Activated CD4-positive, alpha-beta T cell treated with anti-CD3 and anti-CD28 coated beads, Interleukin-2, amount 10 ng/mL, durations not matched to agents 24 days and 14 days (primary cell): ENCODE data around the gene TRIM27. TPM values are rescaled to one million over a fixed set of nuclear protein-coding genes. Genes with fewer than 3 reads are reported as not detected.
"Not testable (repeated sequence)": the region's sequence is repeated elsewhere in the genome, so short reads cannot be mapped to it uniquely, and the experiment has no call there.

ENCODE experiments used
- DNase-seq: peaks from one replicate; pipeline ENCODE4 v3.0.0; 2022
- H3K27ac Mint-ChIP-seq: one replicate; pipeline ENCODE4 v1.8.0; 2022; ENCODE audit warnings: mild to moderate bottlenecking, mixed read lengths
- H3K27me3 Mint-ChIP-seq: one replicate; pipeline ENCODE4 v1.8.0; 2022; ENCODE audit warnings: mixed read lengths
- H3K36me3 Mint-ChIP-seq: one replicate; pipeline ENCODE4 v1.8.0; 2022; ENCODE audit warnings: low read depth, mild to moderate bottlenecking, mixed read lengths
- H3K4me1 Mint-ChIP-seq: one replicate; pipeline ENCODE4 v1.8.0; 2021; ENCODE audit warnings: mixed read lengths
- H3K4me3 Mint-ChIP-seq: one replicate; pipeline ENCODE4 v1.8.0; 2022; ENCODE audit warnings: mild to moderate bottlenecking, moderate library complexity, mixed read lengths
- H3K9me3 Mint-ChIP-seq: one replicate; pipeline ENCODE4 v1.8.0; 2021; ENCODE audit warnings: mixed read lengths
- intact Hi-C: fragments of 100-400 bp; cut with micrococcal nuclease; formaldehyde crosslinking; loops from one replicate; pipeline ENCODE4 v1.15.1; 2023
- total RNA-seq: library from RNA; stranded (reverse); gene quantifications from 2 replicates; pipeline ENCODE4 v1.2.3, GENCODE V29; 2022

Gene TRIM27, protein sequence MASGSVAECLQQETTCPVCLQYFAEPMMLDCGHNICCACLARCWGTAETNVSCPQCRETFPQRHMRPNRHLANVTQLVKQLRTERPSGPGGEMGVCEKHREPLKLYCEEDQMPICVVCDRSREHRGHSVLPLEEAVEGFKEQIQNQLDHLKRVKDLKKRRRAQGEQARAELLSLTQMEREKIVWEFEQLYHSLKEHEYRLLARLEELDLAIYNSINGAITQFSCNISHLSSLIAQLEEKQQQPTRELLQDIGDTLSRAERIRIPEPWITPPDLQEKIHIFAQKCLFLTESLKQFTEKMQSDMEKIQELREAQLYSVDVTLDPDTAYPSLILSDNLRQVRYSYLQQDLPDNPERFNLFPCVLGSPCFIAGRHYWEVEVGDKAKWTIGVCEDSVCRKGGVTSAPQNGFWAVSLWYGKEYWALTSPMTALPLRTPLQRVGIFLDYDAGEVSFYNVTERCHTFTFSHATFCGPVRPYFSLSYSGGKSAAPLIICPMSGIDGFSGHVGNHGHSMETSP
- total RNA-seq = 64.8 and 67.3 TPM in 2 replicates

DNA sequence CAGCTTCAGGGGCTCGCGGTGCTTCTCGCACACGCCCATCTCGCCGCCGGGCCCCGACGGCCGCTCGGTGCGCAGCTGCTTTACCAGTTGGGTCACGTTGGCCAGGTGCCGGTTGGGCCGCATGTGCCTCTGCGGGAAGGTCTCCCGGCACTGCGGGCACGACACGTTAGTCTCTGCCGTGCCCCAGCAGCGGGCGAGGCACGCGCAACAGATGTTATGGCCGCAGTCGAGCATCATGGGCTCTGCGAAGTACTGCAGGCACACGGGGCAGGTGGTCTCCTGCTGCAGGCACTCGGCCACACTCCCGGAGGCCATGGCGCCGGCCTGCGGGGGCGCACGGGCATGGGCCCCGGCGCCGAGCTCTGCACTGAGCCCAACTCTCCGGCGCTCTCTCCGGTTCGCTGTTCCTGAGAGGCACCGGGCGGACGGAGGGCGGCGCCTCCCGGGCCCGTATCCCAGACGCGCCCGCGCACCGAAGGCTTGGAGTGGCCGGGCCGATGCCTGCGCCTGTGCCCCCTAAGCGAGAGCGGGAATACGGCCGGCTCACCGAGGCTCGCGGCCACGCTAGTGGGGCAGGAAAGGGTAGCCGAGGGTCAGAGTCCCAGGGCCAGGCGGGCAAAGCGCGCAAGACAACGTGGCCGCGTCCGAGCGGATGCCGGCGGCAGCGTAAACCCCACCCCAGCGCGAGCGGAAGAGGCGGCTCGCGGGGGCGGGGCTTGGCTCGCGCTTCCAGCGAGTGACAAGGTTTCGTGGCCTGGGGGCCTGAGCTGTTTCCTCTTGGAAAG, at the start of gene TRIM27:
TRIM27 (minus strand) TSS at position 668 of the 785 bp plus-strand sequence; CDS start at position 315, 353 bp downstream.
- no peaks in the 10 kb centered on the region for H3K9me3 Mint-ChIP-seq
- peak within 1 kb of the TSS; percentile 85 for H3K4me3 Mint-ChIP-seq
- peak within 1 kb of the TSS; percentile 93 for H3K27ac Mint-ChIP-seq
- intact Hi-C loops = loop anchor here (1.0 to 5.0 kb wide), 4 partner anchors 17 to 93 kb away; no protein-coding TSS in a partner anchor
- H3K36me3 Mint-ChIP-seq = peaks cover 40% of the 10 kb centered on the region
- peak; percentile 96 for DNase-seq
- H3K4me1 Mint-ChIP-seq = peaks cover 27% of the 10 kb centered on the region
- no peaks in the 10 kb centered on the region for H3K27me3 Mint-ChIP-seq

DNA sequence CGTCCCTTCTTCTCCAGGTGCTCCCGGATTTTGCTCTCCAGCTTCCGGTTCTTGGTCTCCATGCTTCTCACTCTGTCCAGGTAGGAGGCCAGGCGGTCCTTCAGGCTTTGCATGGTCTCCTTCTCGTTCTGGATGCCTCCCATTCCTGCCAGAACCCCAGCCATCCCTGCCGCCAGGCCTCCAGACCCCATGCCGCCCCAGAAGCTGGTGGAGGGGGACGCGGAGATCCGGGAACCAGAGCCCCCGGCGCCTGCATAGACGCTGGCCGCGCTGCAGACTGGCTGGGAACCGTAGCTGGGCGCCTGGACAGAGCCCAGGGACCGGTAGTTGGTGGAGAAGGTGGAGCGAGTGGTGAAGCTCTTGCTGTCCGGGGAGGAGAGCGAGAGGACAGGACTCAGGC, 46.3 kb upstream of the TRIM27 start:
- peaks cover 19% of the 10 kb centered on the region for H3K9me3 Mint-ChIP-seq
- H3K27ac Mint-ChIP-seq, H3K4me3 Mint-ChIP-seq, H3K36me3 Mint-ChIP-seq, H3K4me1 Mint-ChIP-seq, intact Hi-C loops, DNase-seq: not testable (repeated sequence)
- H3K27me3 Mint-ChIP-seq = peaks cover 28% of the 10 kb centered on the region

DNA sequence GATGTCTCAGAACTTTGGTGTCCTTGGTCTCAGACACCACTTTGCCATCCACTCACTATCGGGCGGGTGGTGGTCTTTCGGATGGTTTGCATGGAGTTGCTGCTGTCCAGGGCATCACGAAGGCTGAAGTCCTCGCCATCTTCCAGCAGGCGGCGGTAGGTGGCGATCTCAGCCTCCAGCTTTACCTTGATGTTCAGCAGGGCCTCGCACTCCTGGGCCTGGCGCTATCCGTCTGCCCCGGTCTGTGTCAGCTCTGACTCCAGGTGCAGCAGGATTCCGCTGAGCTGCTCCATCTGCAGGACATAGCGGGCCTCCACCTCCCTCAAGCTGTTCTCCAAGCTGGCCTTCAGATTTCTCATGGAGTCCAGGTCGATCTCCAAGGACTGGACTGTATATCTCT, 45.3 kb upstream of the TRIM27 start:
- Mint-ChIP-seq H3K4me3 (no peak overlapping the region), H3K27me3 (peaks cover 27% of the 10 kb centered on the region), H3K36me3 (no peaks in the 10 kb centered on the region), H3K9me3 (peaks cover 22% of the 10 kb centered on the region), H3K27ac (no peak overlapping the region), H3K4me1 (no peaks in the 10 kb centered on the region)
- no peak for DNase-seq
- intact Hi-C loops = no loop called here

DNA sequence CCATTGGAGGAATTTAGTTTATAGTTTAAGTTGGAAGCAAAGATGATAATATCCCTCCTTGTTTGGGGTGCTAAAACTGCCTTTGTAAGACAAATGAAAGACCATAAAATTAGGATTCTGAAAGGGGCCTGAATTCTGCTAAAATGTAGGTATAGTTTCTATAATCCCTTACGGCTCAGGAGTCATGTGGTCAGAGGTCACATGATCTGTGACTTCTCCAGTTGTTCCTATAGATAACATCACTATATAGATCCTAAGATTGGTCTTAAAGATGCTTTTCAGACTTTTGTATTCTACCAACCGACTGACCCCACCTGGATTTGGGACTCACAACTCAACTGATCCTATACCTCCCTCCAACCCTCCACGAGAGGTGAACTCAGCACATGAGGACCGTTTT, 44.7 kb upstream of the TRIM27 start:
- no peak for DNase-seq
- Mint-ChIP-seq H3K9me3 (peaks cover 22% of the 10 kb centered on the region), H3K4me3 (no peak overlapping the region), H3K36me3 (no peaks in the 10 kb centered on the region), H3K27ac (no peak overlapping the region), H3K27me3 (peaks cover 31% of the 10 kb centered on the region), H3K4me1 (peaks cover 2% of the 10 kb centered on the region)
- intact Hi-C loops = no loop called here

DNA sequence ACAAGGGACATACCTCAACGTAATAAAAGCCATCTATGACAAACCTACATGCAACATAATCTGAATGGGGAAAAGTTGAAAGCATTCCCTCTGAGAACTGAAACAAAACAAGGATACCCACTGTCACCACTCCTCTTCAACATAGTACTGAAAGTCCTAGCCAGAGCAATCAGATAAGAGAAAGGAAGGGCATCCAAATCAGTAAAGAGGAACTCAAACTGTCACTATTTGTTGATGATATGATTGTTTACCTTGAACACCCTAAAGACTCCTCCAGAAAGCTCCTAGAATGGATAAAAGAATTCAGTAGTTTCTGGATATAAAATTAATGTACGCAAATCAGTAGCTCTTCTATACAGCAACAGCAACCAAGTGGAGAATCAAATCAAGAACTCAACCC, 41.9 kb upstream of the TRIM27 start:
- peaks cover 31% of the 10 kb centered on the region for H3K27me3 Mint-ChIP-seq
- H3K4me3 Mint-ChIP-seq = no peak overlapping the region
- H3K9me3 Mint-ChIP-seq = peaks cover 29% of the 10 kb centered on the region
- intact Hi-C loops = no loop called here
- no peak overlapping the region for H3K27ac Mint-ChIP-seq
- H3K4me1 Mint-ChIP-seq = peaks cover 2% of the 10 kb centered on the region
- no peak for DNase-seq
- no peaks in the 10 kb centered on the region for H3K36me3 Mint-ChIP-seq

DNA sequence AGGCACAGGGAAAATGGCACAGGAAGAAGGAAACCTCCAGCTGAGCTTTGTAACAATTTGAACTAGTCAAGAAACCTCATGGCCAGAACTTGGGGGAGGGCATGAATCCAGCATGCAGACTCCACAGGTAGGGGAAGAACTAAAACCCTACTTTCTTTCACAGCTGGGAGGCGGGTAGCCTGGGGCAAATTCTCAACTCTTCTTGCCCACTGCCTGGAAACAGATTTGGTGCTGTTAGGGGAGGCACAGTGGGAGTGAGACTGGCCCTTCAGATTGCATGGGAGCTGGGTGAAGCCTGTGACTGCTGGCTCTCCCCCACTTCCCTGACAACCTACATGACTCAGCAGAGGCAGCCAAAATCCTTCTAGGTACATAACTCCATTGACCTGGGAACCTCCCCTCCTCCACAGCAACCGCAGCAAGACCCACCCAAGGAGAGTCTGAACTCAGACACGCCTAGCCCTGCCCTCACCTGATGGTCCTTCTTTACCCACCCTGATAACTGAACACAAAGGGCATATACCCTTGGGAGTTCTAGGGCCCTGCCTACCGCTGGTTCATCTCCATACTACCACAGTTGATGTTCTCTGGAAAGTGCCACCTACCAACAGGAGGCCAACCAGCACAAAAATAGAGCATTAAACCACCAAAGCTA, 37.2 kb upstream of the TRIM27 start:
- H3K36me3 Mint-ChIP-seq = no peaks in the 10 kb centered on the region
- H3K4me1 Mint-ChIP-seq = peaks cover 2% of the 10 kb centered on the region
- H3K27me3 Mint-ChIP-seq = peaks cover 20% of the 10 kb centered on the region
- H3K27ac Mint-ChIP-seq = no peak overlapping the region
- DNase-seq = no peak
- intact Hi-C loops = no loop called here
- H3K9me3 Mint-ChIP-seq = peaks cover 10% of the 10 kb centered on the region
- no peak overlapping the region for H3K4me3 Mint-ChIP-seq

DNA sequence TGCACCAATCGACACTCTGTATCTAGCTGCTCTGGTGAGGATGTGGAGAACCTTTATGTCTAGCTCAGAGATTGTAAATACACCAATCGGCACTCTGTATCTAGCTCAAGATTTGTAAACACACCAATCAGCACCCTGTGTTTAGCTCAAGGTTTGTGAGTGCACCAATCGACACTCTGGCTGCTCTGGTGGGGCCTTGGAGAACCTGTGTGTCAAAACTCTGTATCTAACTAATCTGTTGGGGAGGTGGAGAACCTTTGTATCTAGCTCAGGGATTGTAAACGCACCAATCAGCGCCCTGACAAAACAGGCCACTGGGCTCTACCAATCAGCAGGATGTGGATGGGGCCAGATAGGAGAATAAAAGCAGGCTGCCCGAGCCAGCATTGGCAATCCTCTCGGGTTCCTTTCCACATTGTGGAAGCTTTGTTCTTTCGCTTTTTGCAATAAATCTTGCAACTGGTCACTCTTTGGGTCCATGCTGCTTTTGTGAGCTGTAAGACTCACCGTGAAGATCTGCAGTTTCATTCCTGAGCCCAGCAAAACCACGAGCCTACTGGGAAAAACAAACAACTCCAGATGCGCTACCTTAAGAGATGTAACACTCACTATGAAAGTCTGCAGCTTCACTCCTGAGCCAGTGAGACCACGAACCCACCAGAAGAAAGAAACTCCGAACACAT, 34.9 kb upstream of the TRIM27 start:
- H3K9me3 Mint-ChIP-seq, intact Hi-C loops, H3K36me3 Mint-ChIP-seq, DNase-seq, H3K27ac Mint-ChIP-seq, H3K4me3 Mint-ChIP-seq: not testable (repeated sequence)
- Mint-ChIP-seq H3K4me1 (peaks cover 10% of the 10 kb centered on the region), H3K27me3 (peaks cover 12% of the 10 kb centered on the region)

DNA sequence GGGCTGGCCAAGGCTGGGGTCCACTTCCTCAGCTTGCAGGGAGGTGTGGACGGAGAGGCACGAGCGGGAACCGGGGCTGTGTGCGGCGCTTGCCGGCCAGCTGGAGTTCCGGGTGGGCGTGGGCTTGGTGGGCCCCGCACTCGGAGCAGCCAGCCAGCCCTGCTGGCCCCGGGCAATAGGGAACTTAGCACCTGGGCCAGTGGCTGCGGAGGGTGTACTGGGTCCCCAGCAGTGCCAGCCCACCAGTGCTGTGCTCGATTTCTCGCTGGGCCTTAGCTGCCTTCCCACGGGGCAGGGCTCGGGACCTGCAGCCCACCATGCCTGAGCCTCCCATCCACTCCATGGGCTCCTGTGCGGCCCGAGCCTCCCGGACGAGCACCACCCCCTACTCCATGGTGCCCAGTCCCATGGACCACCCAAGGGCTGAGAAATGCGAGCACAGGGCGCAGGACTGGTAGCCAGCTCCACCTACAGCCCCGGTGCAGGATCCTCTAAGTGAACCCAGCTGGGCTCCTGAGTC, 34.1 kb upstream of the TRIM27 start:
- intact Hi-C loops, H3K27ac Mint-ChIP-seq, DNase-seq, H3K4me3 Mint-ChIP-seq, H3K36me3 Mint-ChIP-seq, H3K9me3 Mint-ChIP-seq: not testable (repeated sequence)
- H3K27me3 Mint-ChIP-seq = peaks cover 16% of the 10 kb centered on the region
- H3K4me1 Mint-ChIP-seq = peaks cover 15% of the 10 kb centered on the region

DNA sequence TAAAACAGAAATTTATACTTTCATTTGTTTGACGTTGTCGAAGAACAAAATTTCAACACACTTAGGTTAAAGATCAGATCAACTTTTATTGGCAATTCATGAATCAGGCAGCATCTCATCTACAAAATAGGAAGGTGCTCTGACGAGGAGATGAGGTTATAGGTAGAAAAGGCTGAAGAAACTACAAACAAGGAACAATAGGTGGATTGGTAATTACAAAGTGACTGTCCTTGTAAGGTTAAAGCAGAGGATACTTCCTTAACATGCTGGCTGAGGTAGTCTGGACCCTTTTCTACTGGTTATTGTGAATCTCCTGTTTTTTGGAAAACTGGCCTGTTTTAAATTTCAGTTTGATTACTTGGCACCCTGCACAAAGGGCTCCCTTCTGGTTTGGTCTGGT, 32.5 kb upstream of the TRIM27 start:
- DNase-seq = no peak
- Mint-ChIP-seq H3K9me3 (peaks cover 2% of the 10 kb centered on the region), H3K27me3 (peaks cover 16% of the 10 kb centered on the region), H3K36me3 (no peaks in the 10 kb centered on the region), H3K4me1 (peaks cover 20% of the 10 kb centered on the region), H3K4me3 (no peak overlapping the region), H3K27ac (no peak overlapping the region)
- intact Hi-C loops = no loop called here

DNA sequence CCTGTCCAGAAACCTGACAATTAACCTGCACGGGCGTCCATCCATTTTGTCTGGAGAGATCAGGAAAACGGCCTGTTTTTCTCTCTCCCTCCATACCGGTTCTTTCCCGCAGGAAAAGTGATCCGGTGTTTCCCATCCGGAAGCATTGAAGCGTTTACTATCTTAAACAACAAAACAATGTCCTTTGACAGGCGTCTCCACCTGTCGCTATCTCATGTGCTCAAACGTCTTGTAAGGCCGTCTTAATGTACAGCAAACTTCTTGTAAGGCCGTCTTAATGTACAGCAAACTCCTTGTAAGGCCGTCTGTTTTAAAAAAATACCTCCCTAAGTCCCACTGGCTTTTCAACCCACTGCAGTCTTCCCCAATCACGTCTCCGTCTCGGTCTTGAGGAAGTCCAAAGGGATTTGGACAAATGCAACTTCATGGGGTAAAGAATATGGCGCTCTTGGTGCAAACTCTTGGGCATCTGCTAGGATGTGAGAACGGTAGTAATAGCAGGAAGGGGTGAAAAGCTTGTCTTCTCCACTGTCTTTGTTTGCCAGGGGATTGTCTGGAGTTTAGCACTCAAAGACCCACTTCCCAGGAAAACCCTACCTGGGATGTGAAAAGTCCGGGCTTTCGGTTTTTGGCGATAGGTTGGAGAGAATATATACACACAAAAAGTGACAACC, 29.9 kb upstream of the TRIM27 start:
- DNase-seq = no peak
- peak overlapping the region; percentile 65 for H3K27ac Mint-ChIP-seq
- H3K4me1 Mint-ChIP-seq = peaks cover 26% of the 10 kb centered on the region
- H3K9me3 Mint-ChIP-seq = no peaks in the 10 kb centered on the region
- peak overlapping the region; percentile 85 for H3K4me3 Mint-ChIP-seq
- peaks cover 16% of the 10 kb centered on the region for H3K27me3 Mint-ChIP-seq
- intact Hi-C loops = loop anchor here (1.0 kb wide), 2 partner anchors 12 to 28 kb away; no protein-coding TSS in a partner anchor
- H3K36me3 Mint-ChIP-seq = no peaks in the 10 kb centered on the region

DNA sequence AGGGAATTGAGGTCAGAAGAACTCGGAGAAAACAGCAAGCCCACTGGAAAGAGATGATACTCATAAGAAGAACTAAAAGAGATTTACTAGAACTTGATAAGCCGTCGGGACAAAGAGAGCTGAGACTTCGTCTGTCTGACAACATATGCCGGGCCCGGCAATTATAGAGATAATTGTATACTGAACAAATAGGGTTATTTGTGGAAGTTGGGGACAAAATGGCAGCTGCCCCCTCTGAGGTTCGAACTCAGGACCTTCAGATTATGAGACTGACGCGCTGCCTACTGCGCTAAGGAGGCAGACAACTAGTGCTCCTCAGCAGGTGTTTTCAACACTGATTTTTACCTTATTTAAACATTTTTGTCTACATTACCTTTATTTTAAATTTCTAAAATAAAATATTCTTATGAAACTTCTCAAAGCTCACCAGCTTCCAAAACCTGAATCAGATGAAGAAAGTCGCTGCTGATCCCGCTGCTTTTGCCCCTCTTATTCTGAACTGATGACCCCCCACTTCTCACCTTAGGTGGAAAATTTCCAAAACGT, 29.3 kb upstream of the TRIM27 start:
- Mint-ChIP-seq H3K36me3 (no peaks in the 10 kb centered on the region), H3K9me3 (no peaks in the 10 kb centered on the region), H3K27ac (peak overlapping the region; percentile 65), H3K4me3 (peak overlapping the region; percentile 85), H3K27me3 (peaks cover 16% of the 10 kb centered on the region), H3K4me1 (peaks cover 26% of the 10 kb centered on the region)
- DNase-seq = peak; percentile 83
- intact Hi-C loops = loop anchor here (1.0 kb wide), 2 partner anchors 12 to 28 kb away; no protein-coding TSS in a partner anchor

DNA sequence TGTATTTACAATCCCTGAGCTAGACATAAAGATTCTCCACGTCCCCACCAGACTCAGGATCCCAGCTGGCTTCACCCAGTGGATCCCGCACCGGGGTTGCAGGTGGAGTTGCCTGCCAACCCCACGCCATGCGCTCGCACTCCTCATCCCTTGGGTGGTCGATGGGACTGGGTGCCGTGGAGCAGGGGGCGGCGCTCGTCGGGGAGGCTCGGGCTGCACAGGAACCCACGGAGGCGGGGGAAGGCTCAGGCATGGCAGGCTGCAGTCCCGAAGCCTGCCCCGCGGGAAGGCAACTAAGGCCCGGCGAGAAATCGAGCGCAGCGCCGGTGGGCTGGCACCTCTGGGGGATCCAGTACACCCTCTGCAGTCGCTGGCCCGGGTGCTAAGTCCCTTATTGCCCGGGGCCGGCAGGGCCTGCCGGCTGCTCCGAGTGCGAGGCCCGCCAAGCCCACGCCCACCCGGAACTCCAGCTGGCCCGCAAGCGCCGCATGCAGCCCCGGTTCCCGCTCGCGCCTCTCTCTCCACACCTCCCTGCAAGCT, 25.9 kb upstream of the TRIM27 start:
- peaks cover 27% of the 10 kb centered on the region for H3K4me1 Mint-ChIP-seq
- H3K27ac Mint-ChIP-seq, H3K36me3 Mint-ChIP-seq, H3K27me3 Mint-ChIP-seq, H3K4me3 Mint-ChIP-seq, H3K9me3 Mint-ChIP-seq, DNase-seq: not testable (repeated sequence)
- intact Hi-C loops = loop anchor here (10.0 kb wide), 1 partner anchor 295 kb away; no protein-coding TSS in a partner anchor
